ENCODE measurements around the gene TBX10.
"Not testable (repeated sequence)": the region's sequence is repeated elsewhere in the genome, so short reads cannot be mapped to it uniquely, and the experiment has no call there.

TBX10 gene

GRCh38 chr11:67599149-67599548, 40.4 kb downstream of the TBX10 start:
- DNase-seq (ENCODE audit: low read depth), result no peak

GRCh38 chr11:67597963-67598362, 41.6 kb downstream of the TBX10 start:
- not testable (repeated sequence) for DNase-seq (ENCODE audit: low read depth)

- DNase-seq (ENCODE audit: low read depth), result not testable (repeated sequence)
Measured at GRCh38 chr11:67597458-67597857, 42.1 kb downstream of the TBX10 start.

- no peak for DNase-seq (ENCODE audit: low read depth)
Measured at GRCh38 chr11:67596753-67597300, 42.7 kb downstream of the TBX10 start.

GRCh38 chr11:67594480-67594879, 45.1 kb downstream of the TBX10 start:
- no peak for DNase-seq (ENCODE audit: low read depth)

GRCh38 chr11:67593565-67593905, 46.0 kb downstream of the TBX10 start:
- DNase-seq (ENCODE audit: low read depth), result no peak

GRCh38 chr11:67592880-67593564, 46.5 kb downstream of the TBX10 start:
- no peak for DNase-seq (ENCODE audit: low read depth)

- DNase-seq (ENCODE audit: low read depth), result not testable (repeated sequence)
Measured at GRCh38 chr11:67588899-67589415, 50.6 kb downstream of the TBX10 start.

- no peak for DNase-seq (ENCODE audit: low read depth)
Measured at GRCh38 chr11:67588136-67588503, 51.4 kb downstream of the TBX10 start.

GRCh38 chr11:67586568-67587250, 52.9 kb downstream of the TBX10 start:
- DNase-seq (ENCODE audit: low read depth), result no peak

GRCh38 chr11:67585911-67586310, 53.7 kb downstream of the TBX10 start:
- DNase-seq (ENCODE audit: low read depth), result no peak

- no peak for DNase-seq (ENCODE audit: low read depth)
Measured at GRCh38 chr11:67584881-67585873, 54.4 kb downstream of the TBX10 start.

GRCh38 chr11:67584205-67584880, 55.2 kb downstream of the TBX10 start:
- DNase-seq (ENCODE audit: low read depth), result no peak

- peak; percentile 84 for DNase-seq (ENCODE audit: low read depth)
Measured at GRCh38 chr11:67583247-67584204, 56.0 kb downstream of the TBX10 start, which contains the start of gene GSTP1. TSS of gene GSTP1 (plus strand) at chr11:67583812. CDS start at chr11:67583844, 32 bp downstream.

GRCh38 chr11:67582011-67582410, 57.6 kb downstream of the TBX10 start:
- no peak for DNase-seq (ENCODE audit: low read depth)

- no peak for DNase-seq (ENCODE audit: low read depth)
Measured at GRCh38 chr11:67581469-67581868, 58.1 kb downstream of the TBX10 start.

All from activated T-cell treated with anti-CD3 and anti-CD28 coated beads for 48 hours (primary cell).